Activated CD8-positive, alpha-beta memory T cell treated with anti-CD3 and anti-CD28 coated beads, Interleukin-2, amount 10 ng/mL, durations not matched to agents 7 days and 5 days (primary cell): ENCODE measurements around the gene HMGN1. TPM values are rescaled to one million over a fixed set of nuclear protein-coding genes. Genes with fewer than 3 reads are reported as not detected.

Experiments used
- ATAC-seq: fragments of 150-1000 bp; cut with Tn5 transposase; one replicate; pipeline ENCODE4 v1.10.0; 2021; ENCODE audit warnings: moderate library complexity
- CTCF ChIA-PET: fragments of 350-600 bp; sonication (Branson Sonifier 250); formaldehyde crosslinking; loops from one replicate; lab custom pipeline; 2021; ENCODE audit warnings: antibody characterized with exemption; lab: Charles Lee
- DNase-seq: peaks from one replicate; pipeline ENCODE4 v3.0.0-alpha.2; 2020
- H3K27ac Mint-ChIP-seq: one replicate; pipeline ENCODE4 v1.8.0; 2021; ENCODE audit warnings: mild to moderate bottlenecking, mixed read lengths
- H3K27me3 Mint-ChIP-seq: one replicate; pipeline ENCODE4 v1.8.0; 2021; ENCODE audit warnings: mixed read lengths
- H3K36me3 Mint-ChIP-seq: one replicate; pipeline ENCODE4 v1.8.0; 2021; ENCODE audit warnings: mild to moderate bottlenecking, mixed read lengths
- H3K4me1 Mint-ChIP-seq: one replicate; pipeline ENCODE4 v1.8.0; 2021; ENCODE audit warnings: mixed read lengths
- H3K4me3 Mint-ChIP-seq: one replicate; pipeline ENCODE4 v1.8.0; 2021; ENCODE audit warnings: mild to moderate bottlenecking, moderate library complexity, mixed read lengths
- H3K9me3 Mint-ChIP-seq: one replicate; pipeline ENCODE4 v1.8.0; 2022; ENCODE audit warnings: low read depth, mixed read lengths
- total RNA-seq, 2 experiments: library from RNA; stranded (reverse); gene quantifications; one replicate each; pipeline ENCODE4 v1.2.3, GENCODE V29; 2021

HMGN1 gene, protein sequence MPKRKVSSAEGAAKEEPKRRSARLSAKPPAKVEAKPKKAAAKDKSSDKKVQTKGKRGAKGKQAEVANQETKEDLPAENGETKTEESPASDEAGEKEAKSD
- total RNA-seq: 100 to 1,000 TPM; 385 to 405 TPM

DNA sequence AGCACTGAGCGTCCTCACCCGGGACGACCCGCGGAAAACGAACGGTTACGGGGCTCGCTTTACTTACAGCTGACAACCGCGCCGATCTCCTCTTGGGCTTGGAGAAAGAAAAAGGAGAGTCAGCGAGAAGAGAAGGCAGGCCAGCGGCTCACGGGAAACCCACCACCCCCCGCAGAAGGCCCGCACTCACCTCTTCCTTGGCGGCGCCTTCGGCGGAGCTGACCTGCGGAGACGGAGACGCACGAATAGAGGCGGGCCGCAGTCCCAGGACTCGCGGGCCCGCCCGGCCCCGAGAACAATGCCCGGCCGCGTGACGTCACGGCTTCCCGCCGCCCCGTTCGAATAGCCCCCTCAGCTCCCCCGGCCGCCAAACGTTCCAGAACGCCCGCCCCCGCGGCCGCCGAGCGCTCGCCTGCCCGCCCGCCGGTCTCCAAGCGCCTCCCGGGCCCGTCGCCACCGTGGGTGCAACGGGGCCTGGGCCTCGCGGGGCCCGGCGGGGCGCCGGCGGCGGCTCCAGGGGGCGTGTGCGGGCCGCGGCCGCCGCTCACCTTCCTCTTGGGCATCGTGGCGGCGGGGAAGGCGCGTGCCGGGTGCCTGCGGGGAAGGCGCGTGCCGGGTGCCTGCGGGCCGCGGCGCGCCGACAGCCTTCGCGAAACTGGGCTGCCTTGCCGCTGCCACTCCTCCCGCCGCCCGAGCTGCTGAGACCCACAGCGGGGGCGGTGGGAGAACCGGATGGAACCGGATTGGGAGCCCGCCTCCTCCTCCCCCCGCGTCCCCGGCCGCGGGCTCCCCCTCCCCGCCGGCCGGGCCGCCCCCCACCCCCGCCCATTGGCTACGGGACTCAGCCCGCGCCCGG, at the start of gene HMGN1:
TSS of gene HMGN1 (minus strand) at position 734 of the 856 bp plus-strand sequence. CDS start at position 563, 171 bp downstream.
- H3K27ac Mint-ChIP-seq: peak within 1 kb of the TSS; percentile 99
- DNase-seq (peak; percentile 91), ATAC-seq (peak; percentile 64)
- CTCF ChIA-PET: interaction anchor here (0.8 to 1.5 kb wide), 5 partner anchors 11 to 39 kb away, joined by 3 to 5 read pairs (median 4); a partner anchor contains a TSS
- H3K4me3 Mint-ChIP-seq: peak within 1 kb of the TSS; percentile 98
- peaks cover 11% of the 10 kb centered on the region for H3K27me3 Mint-ChIP-seq
- H3K4me1 Mint-ChIP-seq: peaks cover 39% of the 10 kb centered on the region
- H3K36me3 Mint-ChIP-seq: peaks cover 32% of the 10 kb centered on the region
- no peaks in the 10 kb centered on the region for H3K9me3 Mint-ChIP-seq

DNA sequence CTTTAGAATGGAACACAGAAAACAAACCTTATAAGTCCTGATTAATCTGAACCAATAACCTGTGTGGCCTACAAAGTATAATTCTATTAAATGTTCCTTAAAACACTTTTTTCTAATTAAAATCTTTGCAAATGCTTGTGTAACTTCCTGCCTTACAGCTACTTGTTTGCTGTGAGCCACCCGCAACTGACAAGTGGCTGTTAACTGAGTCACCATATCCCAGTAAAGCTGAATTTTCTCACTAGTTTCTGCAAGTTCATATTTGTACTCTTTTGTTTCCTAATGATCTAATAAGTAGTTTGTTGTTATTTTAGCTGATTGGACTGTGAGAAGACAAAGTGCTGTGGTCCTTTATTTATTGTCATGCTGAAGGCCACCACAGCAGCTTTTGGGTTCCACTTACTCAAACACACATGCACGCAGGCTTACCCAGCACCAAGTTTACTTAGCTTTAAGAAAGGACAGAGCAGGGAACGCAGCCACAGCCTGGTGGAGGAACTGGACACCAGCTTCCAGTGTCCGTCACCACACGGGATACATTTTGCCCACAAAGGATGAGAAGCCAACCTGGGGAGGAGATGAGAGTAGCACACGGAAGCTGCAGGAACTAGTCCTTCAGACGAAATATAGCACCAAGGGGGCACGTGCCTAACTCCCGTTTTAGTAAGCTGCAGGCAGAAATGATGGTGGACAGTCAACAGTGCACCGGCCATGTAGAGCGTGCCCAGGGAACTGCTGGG, 48.9 kb upstream of the HMGN1 start:
- no peaks in the 10 kb centered on the region for H3K4me1 Mint-ChIP-seq
- ATAC-seq (no peak), DNase-seq (no peak)
- CTCF ChIA-PET: interaction anchor here (0.7 to 1.2 kb wide), 2 partner anchors 10 to 46 kb away, joined by 4 to 5 read pairs; no protein-coding TSS in a partner anchor
- no peak overlapping the region for H3K4me3 Mint-ChIP-seq
- no peaks in the 10 kb centered on the region for H3K9me3 Mint-ChIP-seq
- no peak overlapping the region for H3K27ac Mint-ChIP-seq
- H3K36me3 Mint-ChIP-seq: peaks cover 21% of the 10 kb centered on the region
- H3K27me3 Mint-ChIP-seq: no peaks in the 10 kb centered on the region

DNA sequence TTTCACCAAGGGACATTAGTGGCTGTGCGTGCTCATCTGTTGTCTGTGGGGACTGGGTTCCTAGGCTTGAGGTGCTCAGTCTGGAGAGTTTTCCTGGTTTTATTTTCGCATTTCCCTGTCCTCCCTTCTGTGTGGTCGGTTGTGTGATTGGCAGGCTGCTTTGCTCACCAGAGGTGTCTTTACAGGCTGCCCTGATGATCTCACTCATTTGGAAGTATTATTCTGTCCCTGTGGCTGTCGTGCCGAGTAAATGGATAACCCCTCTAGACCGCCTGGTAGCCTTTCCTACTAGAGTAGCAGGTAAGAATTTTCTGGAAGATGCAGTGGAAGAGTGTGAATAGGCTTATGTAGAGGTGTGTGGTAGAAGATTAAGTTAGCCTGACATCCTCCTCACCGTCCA, 44.1 kb upstream of the HMGN1 start:
- peaks cover 29% of the 10 kb centered on the region for H3K36me3 Mint-ChIP-seq
- H3K27ac Mint-ChIP-seq: no peak overlapping the region
- no peak overlapping the region for H3K4me3 Mint-ChIP-seq
- no peaks in the 10 kb centered on the region for H3K27me3 Mint-ChIP-seq
- CTCF ChIA-PET: no interaction called here
- DNase-seq (no peak), ATAC-seq (no peak)
- peaks cover 11% of the 10 kb centered on the region for H3K4me1 Mint-ChIP-seq
- H3K9me3 Mint-ChIP-seq: no peaks in the 10 kb centered on the region

DNA sequence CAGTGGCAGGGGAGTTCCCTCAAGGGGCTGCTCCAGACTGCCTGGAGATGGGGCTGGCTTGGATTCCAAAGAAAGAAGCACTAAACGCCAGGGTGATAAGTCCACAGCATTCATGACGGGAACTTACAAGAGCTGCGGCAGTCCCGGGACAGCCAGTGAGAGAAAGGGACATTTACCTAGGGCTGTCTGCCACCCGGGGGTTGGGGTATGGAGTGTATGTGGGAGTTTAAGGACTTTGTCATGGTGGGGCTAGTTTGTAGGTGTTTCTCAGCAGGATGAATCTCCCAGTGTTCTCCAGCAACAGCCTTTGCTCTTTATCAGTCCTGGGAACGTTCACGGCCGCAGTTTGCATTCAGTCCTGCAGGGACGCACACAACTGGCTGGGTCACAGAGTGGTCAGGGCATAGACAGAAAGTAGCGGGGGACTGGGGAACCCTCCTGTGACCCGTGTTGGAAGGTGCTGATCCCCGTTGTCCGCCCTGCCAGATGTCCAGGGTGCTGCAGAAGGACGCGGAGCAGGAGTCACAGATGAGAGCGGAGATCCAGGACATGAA, 41.4 kb upstream of the HMGN1 start:
- H3K36me3 Mint-ChIP-seq: peaks cover 19% of the 10 kb centered on the region
- no peak for DNase-seq
- no peak overlapping the region for H3K27ac Mint-ChIP-seq
- no peak for ATAC-seq
- H3K9me3 Mint-ChIP-seq: no peaks in the 10 kb centered on the region
- no peaks in the 10 kb centered on the region for H3K27me3 Mint-ChIP-seq
- CTCF ChIA-PET: interaction anchor here (1.0 to 1.2 kb wide), 5 partner anchors 10 to 621 kb away, joined by 3 to 4 read pairs (median 3); partner anchors contain the start of gene PSMG1
- H3K4me1 Mint-ChIP-seq: peaks cover 21% of the 10 kb centered on the region
- no peak overlapping the region for H3K4me3 Mint-ChIP-seq

DNA sequence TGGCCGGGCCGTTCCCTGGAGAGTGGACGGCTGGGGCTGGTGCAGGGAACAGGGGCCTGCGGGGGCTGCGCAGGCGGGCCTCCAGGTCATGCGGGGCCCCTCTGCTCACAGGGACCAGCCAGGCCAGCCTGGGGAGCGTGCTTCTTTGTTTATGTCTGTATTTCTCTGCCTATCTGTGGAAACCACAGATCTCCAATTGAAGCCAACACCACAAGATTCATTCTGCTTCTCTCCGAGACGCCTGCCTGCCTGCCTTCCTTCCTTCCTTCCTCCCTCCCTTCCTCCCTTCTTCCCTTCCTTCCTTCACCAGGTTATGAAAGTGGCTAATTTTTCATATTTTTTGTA, 39.9 kb upstream of the HMGN1 start:
- peak overlapping the region; percentile 77 for H3K4me3 Mint-ChIP-seq
- DNase-seq (no peak), ATAC-seq (no peak)
- no peaks in the 10 kb centered on the region for H3K27me3 Mint-ChIP-seq
- CTCF ChIA-PET: no interaction called here
- peaks cover 12% of the 10 kb centered on the region for H3K36me3 Mint-ChIP-seq
- no peaks in the 10 kb centered on the region for H3K9me3 Mint-ChIP-seq
- peak overlapping the region; percentile 43 for H3K27ac Mint-ChIP-seq
- H3K4me1 Mint-ChIP-seq: peaks cover 34% of the 10 kb centered on the region

DNA sequence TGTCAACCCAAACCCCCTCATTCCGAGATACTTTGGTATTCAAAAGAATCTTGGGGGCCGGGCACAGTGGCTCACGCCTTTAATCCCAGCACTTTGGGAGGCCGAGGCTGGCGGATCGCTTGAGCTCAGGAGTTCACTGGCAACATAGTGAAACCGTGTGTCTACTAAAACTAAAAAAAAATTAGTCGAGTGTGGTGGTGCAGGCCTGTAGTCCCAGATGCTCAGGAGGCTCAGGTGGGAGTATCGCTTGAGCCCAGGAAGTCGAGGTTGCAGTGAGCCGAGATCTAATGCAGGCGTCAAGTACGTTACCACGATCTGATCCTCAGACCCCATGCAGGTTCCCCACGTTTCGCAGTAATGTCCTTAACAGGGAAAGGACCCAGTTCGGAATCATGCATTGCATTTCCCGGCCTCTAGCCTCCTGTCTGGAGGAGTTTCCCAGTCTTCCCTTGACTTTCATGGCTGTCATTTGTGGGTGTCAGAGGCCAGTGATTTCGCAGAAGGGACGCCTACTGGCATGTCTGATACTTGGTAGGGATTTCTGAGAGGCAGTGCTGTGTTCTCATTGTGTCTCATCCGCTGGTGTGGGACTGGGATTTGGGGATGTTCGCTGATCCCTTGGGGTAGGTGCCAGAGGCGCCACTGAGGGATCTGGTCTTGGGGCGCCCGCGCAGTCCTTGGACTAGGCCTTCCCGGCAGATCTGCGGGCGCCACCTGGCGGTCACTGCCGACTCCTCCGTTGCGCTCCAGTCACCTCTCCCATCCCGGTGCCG, 39.3 kb upstream of the HMGN1 start:
- CTCF ChIA-PET: interaction anchor here (0.6 to 2.3 kb wide), 15 partner anchors 10 to 656 kb away, joined by 3 to 15 read pairs (median 5); partner anchors contain the start of genes BRWD1, HMGN1 and PSMG1
- Mint-ChIP-seq H3K27me3 (no peaks in the 10 kb centered on the region), H3K27ac (peak overlapping the region; percentile 85), H3K9me3 (no peaks in the 10 kb centered on the region), H3K36me3 (peaks cover 12% of the 10 kb centered on the region), H3K4me3 (peak overlapping the region; percentile 77), H3K4me1 (peaks cover 34% of the 10 kb centered on the region)
- peak; percentile 92 for DNase-seq
- peak; percentile 89 for ATAC-seq

DNA sequence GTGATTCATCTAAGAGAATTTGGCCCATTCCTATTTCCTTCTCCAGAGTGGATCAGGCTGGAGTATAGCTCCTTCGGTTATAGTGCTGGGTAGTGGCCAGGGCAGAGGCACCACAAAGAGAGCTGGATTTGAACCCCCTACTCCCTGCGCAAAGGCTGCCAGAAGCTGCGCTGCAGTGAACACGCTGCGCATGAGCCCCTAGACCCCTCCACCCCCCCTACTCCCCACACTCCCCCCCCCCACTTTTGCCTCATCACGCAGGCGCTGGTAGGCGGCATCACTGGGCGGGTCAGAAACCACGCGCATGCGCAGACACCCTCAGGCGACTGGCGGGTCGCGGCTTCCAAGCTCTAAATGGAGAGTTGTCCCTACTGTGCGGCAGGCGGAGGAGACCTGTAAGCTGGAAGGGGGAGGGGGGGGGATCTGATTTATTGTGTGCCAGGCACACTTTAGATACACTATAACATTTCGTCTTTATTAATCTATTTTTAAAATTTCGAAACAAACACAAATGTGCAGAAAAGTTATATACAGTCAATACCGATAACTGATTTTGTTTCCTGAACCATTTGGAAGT, 38.7 kb upstream of the HMGN1 start:
- peaks cover 35% of the 10 kb centered on the region for H3K4me1 Mint-ChIP-seq
- peak overlapping the region; percentile 85 for H3K27ac Mint-ChIP-seq
- peak overlapping the region; percentile 77 for H3K4me3 Mint-ChIP-seq
- H3K36me3 Mint-ChIP-seq: peaks cover 7% of the 10 kb centered on the region
- peak; percentile 94 for DNase-seq
- CTCF ChIA-PET: interaction anchor here (0.5 to 2.3 kb wide), 19 partner anchors 9 to 655 kb away, joined by 3 to 15 read pairs (median 5); partner anchors contain the start of genes BRWD1, HMGN1 and PSMG1
- no peaks in the 10 kb centered on the region for H3K27me3 Mint-ChIP-seq
- no peaks in the 10 kb centered on the region for H3K9me3 Mint-ChIP-seq
- peak; percentile 62 for ATAC-seq

DNA sequence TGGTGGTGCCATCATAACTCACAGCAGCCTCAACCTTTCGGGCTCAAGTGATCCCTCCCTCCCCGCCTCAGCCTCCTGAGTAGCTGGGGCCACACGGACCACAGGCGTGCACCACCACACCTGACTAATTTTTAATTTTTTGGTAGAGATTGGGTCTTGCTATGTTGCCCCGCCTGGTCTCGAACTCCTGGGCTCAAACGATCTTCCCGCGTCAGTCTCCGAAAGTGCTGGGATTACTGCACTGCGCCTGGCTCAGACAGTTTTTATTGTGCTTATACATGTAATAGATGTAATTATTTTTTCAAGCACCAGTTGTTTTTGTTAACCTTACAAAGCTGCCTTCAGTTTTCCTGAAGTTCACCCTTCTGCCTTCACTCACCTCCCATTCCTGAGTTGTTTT, 38.0 kb upstream of the HMGN1 start:
- Mint-ChIP-seq H3K4me3 (peak overlapping the region; percentile 77), H3K27ac (peak overlapping the region; percentile 85), H3K27me3 (no peaks in the 10 kb centered on the region), H3K9me3 (no peaks in the 10 kb centered on the region), H3K4me1 (peaks cover 39% of the 10 kb centered on the region), H3K36me3 (peaks cover 8% of the 10 kb centered on the region)
- CTCF ChIA-PET: interaction anchor here (1.0 to 2.3 kb wide), 10 partner anchors 8 to 206 kb away, joined by 3 to 15 read pairs (median 6); partner anchors contain the start of genes BRWD1, HMGN1 and PSMG1
- DNase-seq (no peak), ATAC-seq (no peak)

DNA sequence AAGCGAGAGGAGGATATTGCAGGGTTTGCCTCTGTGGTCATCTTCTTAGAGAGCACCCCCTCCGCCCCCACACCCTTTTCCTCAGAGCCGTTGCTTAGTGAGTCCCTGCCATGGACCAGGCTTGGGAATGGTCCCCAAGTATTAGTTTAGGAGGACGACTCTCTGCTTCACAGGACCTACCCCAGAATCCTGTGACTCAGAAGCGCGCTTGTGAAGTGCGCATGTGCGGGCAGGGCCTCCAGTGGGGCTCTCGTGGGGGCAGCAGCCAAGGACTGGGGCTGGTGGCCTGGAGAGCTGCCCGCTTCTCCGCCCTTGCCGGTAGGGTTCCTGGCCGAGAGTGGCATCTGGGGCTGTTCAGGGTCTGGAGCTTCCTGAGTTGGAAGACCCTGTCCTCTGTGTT, 37.3 kb upstream of the HMGN1 start:
- H3K4me3 Mint-ChIP-seq: peak overlapping the region; percentile 58
- CTCF ChIA-PET: interaction anchor here (2.3 kb wide), 1 partner anchor 12 kb away, joined by 15 read pairs; no protein-coding TSS in a partner anchor
- peak; percentile 52 for DNase-seq
- ATAC-seq: no peak
- no peaks in the 10 kb centered on the region for H3K27me3 Mint-ChIP-seq
- peak overlapping the region; percentile 75 for H3K27ac Mint-ChIP-seq
- H3K9me3 Mint-ChIP-seq: no peaks in the 10 kb centered on the region
- H3K4me1 Mint-ChIP-seq: peaks cover 44% of the 10 kb centered on the region
- peaks cover 4% of the 10 kb centered on the region for H3K36me3 Mint-ChIP-seq

DNA sequence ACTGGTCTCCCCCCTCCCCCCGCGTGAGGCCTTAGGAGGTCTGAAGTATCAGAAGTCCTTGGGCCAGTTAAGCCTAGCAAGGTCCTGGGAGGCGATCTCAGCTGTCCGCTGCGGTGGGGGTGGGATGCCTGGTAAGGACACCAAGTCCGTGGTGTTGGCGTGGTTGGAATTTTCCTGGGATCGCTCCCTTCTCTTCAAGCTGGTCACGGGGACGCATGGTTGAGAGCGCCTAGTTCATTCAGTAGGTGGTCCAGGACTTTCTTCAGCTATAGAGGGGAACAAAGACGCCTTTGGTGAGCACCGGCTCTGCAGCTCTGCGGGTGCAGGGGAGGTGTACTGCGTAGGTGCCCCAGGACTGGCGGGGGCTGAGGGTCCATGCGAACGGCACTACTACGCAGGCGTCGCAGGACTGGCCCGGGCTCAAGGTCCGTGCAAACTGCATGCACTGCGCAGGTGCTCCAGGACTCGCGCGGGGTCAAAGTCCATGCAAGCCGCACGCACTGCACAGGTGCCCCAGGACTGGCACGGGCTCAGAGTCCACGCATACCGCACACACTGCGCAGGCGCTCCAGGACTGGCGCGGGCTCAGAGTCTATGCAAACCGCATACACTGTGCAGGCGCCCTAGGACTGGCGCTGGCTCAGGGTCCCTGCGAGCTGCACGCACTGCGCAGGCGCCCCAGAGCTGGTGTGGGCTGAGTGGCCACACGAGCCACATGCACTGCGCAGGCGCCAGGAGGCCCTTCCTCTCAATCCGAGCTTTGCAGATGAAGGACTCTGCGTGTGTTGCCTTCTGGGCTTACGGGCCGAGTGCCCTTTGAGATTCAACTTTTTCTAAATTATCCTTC, 36.6 kb upstream of the HMGN1 start:
- H3K9me3 Mint-ChIP-seq: no peaks in the 10 kb centered on the region
- peak overlapping the region; percentile 78 for H3K27ac Mint-ChIP-seq
- H3K27me3 Mint-ChIP-seq: no peaks in the 10 kb centered on the region
- CTCF ChIA-PET: interaction anchor here (0.7 kb wide), 1 partner anchor 197 kb away, joined by 3 read pairs; no protein-coding TSS in a partner anchor
- peak overlapping the region; percentile 58 for H3K4me3 Mint-ChIP-seq
- peaks cover 4% of the 10 kb centered on the region for H3K36me3 Mint-ChIP-seq
- DNase-seq (peak; percentile 82), ATAC-seq (peak; percentile 59)
- peaks cover 48% of the 10 kb centered on the region for H3K4me1 Mint-ChIP-seq

DNA sequence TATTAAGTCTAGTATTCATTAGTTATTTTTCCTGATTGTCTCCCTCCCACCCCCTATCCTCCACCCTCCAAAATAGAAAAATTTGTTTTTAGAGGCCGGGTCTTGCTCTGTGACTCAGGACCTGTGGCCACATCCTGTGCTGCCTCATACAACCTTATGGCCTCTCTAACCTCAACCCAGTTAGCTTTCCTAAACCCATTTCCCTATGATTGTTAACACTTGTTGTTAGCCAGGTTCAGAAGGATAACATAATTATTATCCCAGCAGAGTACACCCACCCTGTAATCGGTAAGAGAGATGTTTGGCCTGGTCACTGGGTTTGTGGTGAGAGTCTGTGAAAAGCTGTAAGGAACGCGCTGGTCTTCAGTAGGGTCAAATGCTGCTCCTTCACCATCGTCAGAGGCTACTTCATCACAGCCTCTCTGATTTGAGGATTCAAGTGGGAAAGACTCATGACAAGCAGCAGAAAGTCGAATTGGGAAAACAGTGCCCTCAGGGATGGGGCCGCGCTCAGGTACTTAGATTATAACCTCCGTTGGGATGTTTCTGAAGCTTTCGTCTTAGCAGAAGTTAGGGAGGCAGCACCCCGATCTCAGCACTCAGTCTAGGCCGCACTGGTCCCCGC, 35.9 kb upstream of the HMGN1 start:
- Mint-ChIP-seq H3K9me3 (no peaks in the 10 kb centered on the region), H3K4me3 (no peak overlapping the region), H3K27ac (peak overlapping the region; percentile 78), H3K27me3 (no peaks in the 10 kb centered on the region), H3K36me3 (peaks cover 4% of the 10 kb centered on the region), H3K4me1 (peaks cover 50% of the 10 kb centered on the region)
- DNase-seq (no peak), ATAC-seq (no peak)
- CTCF ChIA-PET: interaction anchor here (0.7 kb wide), 1 partner anchor 197 kb away, joined by 3 read pairs; no protein-coding TSS in a partner anchor
